Liver (tissue), 9 donors: ENCODE data around the gene GAPVD1. TPM values are rescaled to one million over a fixed set of nuclear protein-coding genes. Genes with fewer than 3 reads are reported as not detected.

Experiments
- DNase-seq: peaks from one replicate; pipeline ENCODE4 v3.0.0-alpha.2; 2017; ENCODE audit warnings: low spot score
- H3K27ac ChIP-seq, 2 donors: one replicate each; pipeline ENCODE4 v1.7.0; 2013; ENCODE audit warnings: inconsistent platforms in 2 of 2, low read length in 2 of 2, control low read depth in 1 of 2, low read depth in 1 of 2, mild to moderate bottlenecking in 1 of 2
- H3K27me3 ChIP-seq, 4 donors: one replicate each; pipeline versions ENCODE4 v1.6.1 to v1.7.0; 2013; ENCODE audit warnings: low read length in 3 of 4, inconsistent platforms in 1 of 4, mild to moderate bottlenecking in 1 of 4, moderate library complexity in 1 of 4; ENCODE audit not compliant: control insufficient read depth in 4 of 4, insufficient read depth in 4 of 4
- H3K36me3 ChIP-seq, 4 donors: one replicate each; pipeline versions ENCODE4 v1.6.1 to v1.7.0; 2013; ENCODE audit warnings: low read length in 3 of 4, mild to moderate bottlenecking in 3 of 4, low read depth in 1 of 4, moderate library complexity in 1 of 4; ENCODE audit not compliant: control insufficient read depth in 4 of 4, insufficient read depth in 3 of 4
- H3K4me1 ChIP-seq, 4 donors: one replicate each; pipeline versions ENCODE4 v1.6.1 to v1.7.0; 2013; ENCODE audit warnings: low read length in 3 of 4, mild to moderate bottlenecking in 3 of 4, moderate library complexity in 1 of 4; ENCODE audit not compliant: control insufficient read depth in 4 of 4, insufficient read depth in 4 of 4
- H3K4me3 ChIP-seq, 3 donors: one replicate each; pipeline versions ENCODE4 v1.6.1 to v1.7.0; 2013; ENCODE audit warnings: low read length in 3 of 3, control low read depth in 1 of 3, low read depth in 1 of 3, mild to moderate bottlenecking in 1 of 3
- H3K9ac ChIP-seq, 2 donors: one replicate each; pipeline ENCODE4 v1.7.0; 2013; ENCODE audit warnings: low read length in 2 of 2, mild to moderate bottlenecking in 2 of 2, moderate library complexity in 2 of 2, control low read depth in 1 of 2, low read depth in 1 of 2
- H3K9me3 ChIP-seq, 4 donors: one replicate each; pipeline versions ENCODE4 v1.6.1 to v1.7.0; 2013; ENCODE audit warnings: low read length in 3 of 4; ENCODE audit not compliant: control insufficient read depth in 4 of 4
- EGR1 ChIP-seq, 2 donors: IDR thresholded peaks; 2 replicates each; pipeline ENCODE4 v1.6.1; 2016 to 2018; ENCODE audit warnings: antibody characterized with exemption in 2 of 2, low read depth in 2 of 2
- FOXA1 ChIP-seq: IDR thresholded peaks from 2 replicates; pipeline ENCODE4 v1.6.1; 2016; ENCODE audit warnings: antibody characterized with exemption
- FOXA2 ChIP-seq: IDR thresholded peaks from 2 replicates; pipeline ENCODE4 v1.6.1; 2016; ENCODE audit warnings: antibody characterized with exemption
- GABPA ChIP-seq, 2 donors: IDR thresholded peaks in 1 of 2; conservative IDR thresholded peaks in 1 of 2; 2 replicates each; pipeline ENCODE4 v1.6.1; 2016; ENCODE audit warnings: antibody characterized with exemption in 2 of 2, mild to moderate bottlenecking in 1 of 2, moderate library complexity in 1 of 2
- HNF4A ChIP-seq, 2 donors: conservative IDR thresholded peaks; 2 replicates each; pipeline ENCODE4 v1.6.1; 2016; ENCODE audit warnings: antibody characterized with exemption in 2 of 2, mild to moderate bottlenecking in 2 of 2
- JUND ChIP-seq, 2 donors: IDR thresholded peaks; 2 replicates each; pipeline ENCODE4 v1.6.1; 2016; ENCODE audit warnings: antibody characterized with exemption in 2 of 2
- NR2F2 ChIP-seq: IDR thresholded peaks from 2 replicates; pipeline ENCODE4 v1.6.1; 2016; ENCODE audit warnings: antibody characterized with exemption
- RAD21 ChIP-seq, 2 donors: IDR thresholded peaks; 2 replicates each; pipeline ENCODE4 v1.6.1; 2016; ENCODE audit warnings: antibody characterized with exemption in 2 of 2, mild to moderate bottlenecking in 2 of 2
- RXRA ChIP-seq, 2 donors: IDR thresholded peaks; 2 replicates each; pipeline ENCODE4 v1.6.1; 2017 to 2018; ENCODE audit warnings: antibody characterized with exemption in 2 of 2, mild to moderate bottlenecking in 1 of 2
- SP1 ChIP-seq: IDR thresholded peaks from 2 replicates; pipeline ENCODE4 v1.6.1; 2018; ENCODE audit warnings: antibody characterized with exemption, mild to moderate bottlenecking
- TAF1 ChIP-seq: conservative IDR thresholded peaks from 2 replicates; pipeline ENCODE4 v1.6.1; 2016; ENCODE audit warnings: antibody characterized with exemption, mild to moderate bottlenecking
- YY1 ChIP-seq: IDR thresholded peaks from 2 replicates; pipeline ENCODE4 v1.6.1; 2016; ENCODE audit warnings: antibody characterized with exemption, mild to moderate bottlenecking
- WGBS: extraction: QIAGEN DNeasy Blood & Tissue Kit; methylation state at CpG from one replicate; pipeline ENCODE4 v1.1.7; 2013; 5-methylcytosine and 5-hydroxymethylcytosine counted together
- polyA plus RNA-seq, 2 donors: library from polyadenylated mRNA; stranded (reverse) in 1 of 2; unstranded in 1 of 2; fragments of 200-250 nt in 1 of 2; fragments of >200 nt in 1 of 2; fragmentation: Nextera tagmentation in 1 of 2; extraction: Ambion mirVana in 1 of 2; gene quantifications; one replicate each; pipeline versions ENCODE4 v1.2.1 to v1.2.3, GENCODE V29; 2013 to 2015
- total RNA-seq, 2 donors: library from RNA; depleted of rRNA; stranded (reverse); fragments of >200 nt; gene quantifications; one replicate each; pipeline ENCODE4 v1.2.3, GENCODE V29; 2014
- TF ChIP-seq, protein P1 (sequence below): IDR thresholded peaks from 2 replicates; pipeline ENCODE4 v1.6.1; 2016; ENCODE audit warnings: antibody characterized with exemption, mild to moderate bottlenecking
- TF ChIP-seq, protein P2 (sequence below): fragments of 150-350 bp; IDR thresholded peaks from 2 replicates; pipeline ENCODE4 v1.5.1; 2017; ENCODE audit warnings: improper control_type of control experiment, low read depth, low read length; ENCODE audit not compliant: missing input control
- TF ChIP-seq, protein P3 (sequence below): IDR thresholded peaks from 2 replicates; pipeline ENCODE4 v1.6.1; 2016; ENCODE audit warnings: antibody characterized with exemption
- TF ChIP-seq, protein P4 (sequence below): IDR thresholded peaks from 2 replicates; pipeline ENCODE4 v1.6.1; 2016; ENCODE audit warnings: antibody characterized with exemption
- donor health status: healthy.
- donor health status: healthy.
- donor health status: healthy.
- donor health status: healthy.
- donor health status: healthy.

GAPVD1 gene
- total and polyA plus RNA-seq, 4 donors = 5.5 to 89.7 (median 28.6) TPM

DNA sequence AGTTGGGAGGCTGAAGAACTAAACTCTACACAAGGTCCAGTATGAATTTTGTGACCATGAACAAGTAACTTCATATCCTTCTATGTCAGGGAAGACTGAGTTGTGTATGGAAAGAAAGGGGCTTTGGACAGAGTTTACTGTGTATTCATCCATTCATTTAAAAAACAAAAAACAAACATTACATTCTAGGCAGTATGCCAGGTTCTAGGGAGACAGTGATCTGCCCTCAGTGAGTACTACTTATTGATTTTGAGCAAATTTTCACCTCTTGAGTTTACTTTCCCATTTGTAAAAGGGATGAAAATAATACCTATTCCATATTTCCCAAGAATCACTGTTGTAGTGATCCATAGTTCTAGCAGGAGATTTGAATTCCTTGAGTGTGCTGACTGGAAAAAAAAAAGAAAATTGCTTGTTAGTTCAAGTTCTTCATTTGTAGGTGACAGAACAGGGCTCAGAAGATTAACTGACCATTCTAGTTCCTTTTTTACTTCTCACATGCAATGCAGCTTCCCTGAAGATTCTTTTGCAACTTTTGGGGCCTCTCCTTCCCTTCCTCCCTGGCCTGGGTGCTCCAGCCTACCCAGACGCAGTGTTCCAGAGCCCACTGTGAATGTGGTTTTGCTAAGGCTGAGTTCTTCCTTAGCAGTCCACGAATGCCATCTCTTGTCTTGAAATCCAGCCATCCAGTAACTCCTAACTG, 2.6 kb upstream of the GAPVD1 start:
- H3K4me3 ChIP-seq = no peak overlapping the region
- DNase-seq = no peak
- peaks cover 3 to 14% (median 9%) of the 10 kb centered on the region in 4 donors for H3K4me1 ChIP-seq
- H3K36me3 ChIP-seq = no peaks in the 10 kb centered on the region
- TF ChIP-seq SP1 = no peak
- TF ChIP-seq FOXA2 = no peak
- TF ChIP-seq, protein P1, sequence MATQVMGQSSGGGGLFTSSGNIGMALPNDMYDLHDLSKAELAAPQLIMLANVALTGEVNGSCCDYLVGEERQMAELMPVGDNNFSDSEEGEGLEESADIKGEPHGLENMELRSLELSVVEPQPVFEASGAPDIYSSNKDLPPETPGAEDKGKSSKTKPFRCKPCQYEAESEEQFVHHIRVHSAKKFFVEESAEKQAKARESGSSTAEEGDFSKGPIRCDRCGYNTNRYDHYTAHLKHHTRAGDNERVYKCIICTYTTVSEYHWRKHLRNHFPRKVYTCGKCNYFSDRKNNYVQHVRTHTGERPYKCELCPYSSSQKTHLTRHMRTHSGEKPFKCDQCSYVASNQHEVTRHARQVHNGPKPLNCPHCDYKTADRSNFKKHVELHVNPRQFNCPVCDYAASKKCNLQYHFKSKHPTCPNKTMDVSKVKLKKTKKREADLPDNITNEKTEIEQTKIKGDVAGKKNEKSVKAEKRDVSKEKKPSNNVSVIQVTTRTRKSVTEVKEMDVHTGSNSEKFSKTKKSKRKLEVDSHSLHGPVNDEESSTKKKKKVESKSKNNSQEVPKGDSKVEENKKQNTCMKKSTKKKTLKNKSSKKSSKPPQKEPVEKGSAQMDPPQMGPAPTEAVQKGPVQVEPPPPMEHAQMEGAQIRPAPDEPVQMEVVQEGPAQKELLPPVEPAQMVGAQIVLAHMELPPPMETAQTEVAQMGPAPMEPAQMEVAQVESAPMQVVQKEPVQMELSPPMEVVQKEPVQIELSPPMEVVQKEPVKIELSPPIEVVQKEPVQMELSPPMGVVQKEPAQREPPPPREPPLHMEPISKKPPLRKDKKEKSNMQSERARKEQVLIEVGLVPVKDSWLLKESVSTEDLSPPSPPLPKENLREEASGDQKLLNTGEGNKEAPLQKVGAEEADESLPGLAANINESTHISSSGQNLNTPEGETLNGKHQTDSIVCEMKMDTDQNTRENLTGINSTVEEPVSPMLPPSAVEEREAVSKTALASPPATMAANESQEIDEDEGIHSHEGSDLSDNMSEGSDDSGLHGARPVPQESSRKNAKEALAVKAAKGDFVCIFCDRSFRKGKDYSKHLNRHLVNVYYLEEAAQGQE = no peak
- no peak for TF ChIP-seq FOXA1
- TF ChIP-seq, protein P2, sequence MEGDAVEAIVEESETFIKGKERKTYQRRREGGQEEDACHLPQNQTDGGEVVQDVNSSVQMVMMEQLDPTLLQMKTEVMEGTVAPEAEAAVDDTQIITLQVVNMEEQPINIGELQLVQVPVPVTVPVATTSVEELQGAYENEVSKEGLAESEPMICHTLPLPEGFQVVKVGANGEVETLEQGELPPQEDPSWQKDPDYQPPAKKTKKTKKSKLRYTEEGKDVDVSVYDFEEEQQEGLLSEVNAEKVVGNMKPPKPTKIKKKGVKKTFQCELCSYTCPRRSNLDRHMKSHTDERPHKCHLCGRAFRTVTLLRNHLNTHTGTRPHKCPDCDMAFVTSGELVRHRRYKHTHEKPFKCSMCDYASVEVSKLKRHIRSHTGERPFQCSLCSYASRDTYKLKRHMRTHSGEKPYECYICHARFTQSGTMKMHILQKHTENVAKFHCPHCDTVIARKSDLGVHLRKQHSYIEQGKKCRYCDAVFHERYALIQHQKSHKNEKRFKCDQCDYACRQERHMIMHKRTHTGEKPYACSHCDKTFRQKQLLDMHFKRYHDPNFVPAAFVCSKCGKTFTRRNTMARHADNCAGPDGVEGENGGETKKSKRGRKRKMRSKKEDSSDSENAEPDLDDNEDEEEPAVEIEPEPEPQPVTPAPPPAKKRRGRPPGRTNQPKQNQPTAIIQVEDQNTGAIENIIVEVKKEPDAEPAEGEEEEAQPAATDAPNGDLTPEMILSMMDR = no peak
- TF ChIP-seq TAF1 = no peak
- TF ChIP-seq EGR1 (IDR thresholded peaks at IDR 0.05; ENCODE audit: low read depth in 2 of 2) = no peak
- no peak for TF ChIP-seq JUND (IDR thresholded peaks at IDR 0.05)
- no peak for TF ChIP-seq RXRA (IDR thresholded peaks at IDR 0.05)
- no peak for TF ChIP-seq YY1
- no peak for TF ChIP-seq GABPA (IDR thresholded peaks at IDR 0.05 in 1 of 2, conservative IDR thresholded peaks at IDR 0.05 in 1 of 2)
- TF ChIP-seq, protein P3, sequence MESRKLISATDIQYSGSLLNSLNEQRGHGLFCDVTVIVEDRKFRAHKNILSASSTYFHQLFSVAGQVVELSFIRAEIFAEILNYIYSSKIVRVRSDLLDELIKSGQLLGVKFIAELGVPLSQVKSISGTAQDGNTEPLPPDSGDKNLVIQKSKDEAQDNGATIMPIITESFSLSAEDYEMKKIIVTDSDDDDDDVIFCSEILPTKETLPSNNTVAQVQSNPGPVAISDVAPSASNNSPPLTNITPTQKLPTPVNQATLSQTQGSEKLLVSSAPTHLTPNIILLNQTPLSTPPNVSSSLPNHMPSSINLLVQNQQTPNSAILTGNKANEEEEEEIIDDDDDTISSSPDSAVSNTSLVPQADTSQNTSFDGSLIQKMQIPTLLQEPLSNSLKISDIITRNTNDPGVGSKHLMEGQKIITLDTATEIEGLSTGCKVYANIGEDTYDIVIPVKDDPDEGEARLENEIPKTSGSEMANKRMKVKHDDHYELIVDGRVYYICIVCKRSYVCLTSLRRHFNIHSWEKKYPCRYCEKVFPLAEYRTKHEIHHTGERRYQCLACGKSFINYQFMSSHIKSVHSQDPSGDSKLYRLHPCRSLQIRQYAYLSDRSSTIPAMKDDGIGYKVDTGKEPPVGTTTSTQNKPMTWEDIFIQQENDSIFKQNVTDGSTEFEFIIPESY = no peak
- TF ChIP-seq HNF4A (conservative IDR thresholded peaks at IDR 0.05) = no peak
- H3K27me3 ChIP-seq = no peaks in the 10 kb centered on the region
- no peak overlapping the region for H3K9ac ChIP-seq
- 66% methylated on average over 2 of the region's 2 CpGs for WGBS
- no peak overlapping the region for H3K27ac ChIP-seq
- no peaks in the 10 kb centered on the region for H3K9me3 ChIP-seq

DNA sequence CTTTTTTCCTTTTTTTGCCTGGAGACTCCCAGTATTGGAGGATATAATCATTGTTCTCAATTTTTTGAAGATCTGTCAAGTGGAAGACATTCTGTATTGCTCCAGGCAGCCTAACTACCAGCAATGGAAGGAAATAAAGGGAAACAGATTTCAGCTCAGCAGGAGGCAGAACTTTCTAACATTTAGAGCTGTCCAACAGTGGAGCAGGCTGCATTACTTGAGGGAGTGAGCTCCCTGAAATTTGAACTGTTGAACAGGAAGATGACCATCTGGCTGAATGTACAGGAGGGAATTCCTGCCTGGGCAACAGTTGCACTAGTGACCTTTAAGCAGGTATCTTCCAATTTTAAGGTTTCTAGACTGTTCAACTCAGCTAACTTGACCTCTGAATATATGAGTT, 1.1 kb upstream of the GAPVD1 start:
- no peak overlapping the region for H3K4me3 ChIP-seq
- H3K27me3 ChIP-seq = no peaks in the 10 kb centered on the region
- no peak overlapping the region for H3K9ac ChIP-seq
- H3K4me1 ChIP-seq = peaks cover 3 to 15% (median 10%) of the 10 kb centered on the region in 4 donors
- TF ChIP-seq RAD21 (IDR thresholded peaks at IDR 0.05) (no peak), NR2F2 (no peak)
- TF ChIP-seq, protein P4, sequence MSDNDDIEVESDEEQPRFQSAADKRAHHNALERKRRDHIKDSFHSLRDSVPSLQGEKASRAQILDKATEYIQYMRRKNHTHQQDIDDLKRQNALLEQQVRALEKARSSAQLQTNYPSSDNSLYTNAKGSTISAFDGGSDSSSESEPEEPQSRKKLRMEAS = no peak
- no peak overlapping the region for H3K27ac ChIP-seq
- H3K9me3 ChIP-seq = no peaks in the 10 kb centered on the region
- H3K36me3 ChIP-seq = no peaks in the 10 kb centered on the region
- DNase-seq = no peak
